HG03565 (cell line): Measurements from ENCODE around the gene SRBD1.

ENCODE experiments used
- ATAC-seq: cut with Tn5 transposase; IDR thresholded peaks from one replicate; pipeline ENCODE4 v1.9.1; 2021; ENCODE audit warnings: mild to moderate bottlenecking, moderate library complexity; ENCODE audit not compliant: unreplicated experiment

The SRBD1 gene, protein sequence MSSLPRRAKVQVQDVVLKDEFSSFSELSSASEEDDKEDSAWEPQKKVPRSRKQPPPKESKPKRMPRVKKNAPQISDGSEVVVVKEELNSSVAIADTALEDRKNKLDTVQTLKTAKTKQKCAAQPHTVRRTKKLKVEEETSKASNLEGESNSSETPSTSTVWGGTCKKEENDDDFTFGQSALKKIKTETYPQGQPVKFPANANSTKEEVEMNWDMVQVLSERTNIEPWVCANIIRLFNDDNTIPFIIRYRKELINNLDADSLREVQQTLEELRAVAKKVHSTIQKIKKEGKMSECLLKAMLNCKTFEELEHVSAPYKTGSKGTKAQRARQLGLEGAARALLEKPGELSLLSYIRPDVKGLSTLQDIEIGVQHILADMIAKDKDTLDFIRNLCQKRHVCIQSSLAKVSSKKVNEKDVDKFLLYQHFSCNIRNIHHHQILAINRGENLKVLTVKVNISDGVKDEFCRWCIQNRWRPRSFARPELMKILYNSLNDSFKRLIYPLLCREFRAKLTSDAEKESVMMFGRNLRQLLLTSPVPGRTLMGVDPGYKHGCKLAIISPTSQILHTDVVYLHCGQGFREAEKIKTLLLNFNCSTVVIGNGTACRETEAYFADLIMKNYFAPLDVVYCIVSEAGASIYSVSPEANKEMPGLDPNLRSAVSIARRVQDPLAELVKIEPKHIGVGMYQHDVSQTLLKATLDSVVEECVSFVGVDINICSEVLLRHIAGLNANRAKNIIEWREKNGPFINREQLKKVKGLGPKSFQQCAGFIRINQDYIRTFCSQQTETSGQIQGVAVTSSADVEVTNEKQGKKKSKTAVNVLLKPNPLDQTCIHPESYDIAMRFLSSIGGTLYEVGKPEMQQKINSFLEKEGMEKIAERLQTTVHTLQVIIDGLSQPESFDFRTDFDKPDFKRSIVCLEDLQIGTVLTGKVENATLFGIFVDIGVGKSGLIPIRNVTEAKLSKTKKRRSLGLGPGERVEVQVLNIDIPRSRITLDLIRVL

DNA sequence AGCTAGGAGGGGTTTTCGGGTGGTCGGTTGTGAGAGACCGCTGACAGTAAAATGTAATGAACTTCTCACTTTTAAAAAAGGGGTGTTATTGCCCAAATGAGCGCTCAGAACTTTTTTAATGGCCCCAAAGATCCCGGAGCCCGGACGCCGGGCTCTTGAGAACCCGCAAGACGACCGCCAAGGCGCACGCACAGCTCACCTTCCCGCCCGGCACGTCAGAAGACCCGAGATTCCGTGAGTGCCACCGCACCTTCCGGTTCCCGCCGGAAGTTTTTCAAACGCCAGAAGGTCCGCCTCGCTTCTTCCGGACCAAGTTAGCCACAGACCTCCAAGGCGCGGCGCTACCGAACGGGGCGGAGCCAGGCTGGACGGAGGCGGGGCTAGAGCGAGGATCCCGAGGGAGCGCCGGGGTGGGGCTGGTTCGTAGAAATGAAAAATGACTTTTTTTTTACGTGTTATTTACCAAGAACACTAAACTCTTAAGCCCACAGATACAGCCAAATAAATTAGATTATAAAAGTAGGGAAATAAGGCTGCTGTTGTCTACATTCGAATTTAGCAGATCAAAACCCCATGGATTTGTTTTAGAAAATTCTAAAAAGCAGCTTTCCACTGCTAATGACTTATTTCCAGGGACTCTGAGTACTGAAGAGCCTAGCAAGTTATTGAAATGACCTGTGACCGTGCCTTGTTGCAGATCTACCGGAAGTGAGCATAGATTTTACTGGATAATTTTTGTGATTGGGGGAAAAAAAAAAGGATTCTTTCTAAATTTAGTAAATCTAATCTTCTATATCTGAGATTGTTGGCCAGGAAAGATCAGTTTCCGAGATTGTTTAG lies at the start of gene SRBD1:
SRBD1 (minus strand) TSS at position 248 of the 840 bp plus-strand sequence. CDS start 5,826 bp downstream, outside the sequence.
- ATAC-seq: peak; percentile 78

DNA sequence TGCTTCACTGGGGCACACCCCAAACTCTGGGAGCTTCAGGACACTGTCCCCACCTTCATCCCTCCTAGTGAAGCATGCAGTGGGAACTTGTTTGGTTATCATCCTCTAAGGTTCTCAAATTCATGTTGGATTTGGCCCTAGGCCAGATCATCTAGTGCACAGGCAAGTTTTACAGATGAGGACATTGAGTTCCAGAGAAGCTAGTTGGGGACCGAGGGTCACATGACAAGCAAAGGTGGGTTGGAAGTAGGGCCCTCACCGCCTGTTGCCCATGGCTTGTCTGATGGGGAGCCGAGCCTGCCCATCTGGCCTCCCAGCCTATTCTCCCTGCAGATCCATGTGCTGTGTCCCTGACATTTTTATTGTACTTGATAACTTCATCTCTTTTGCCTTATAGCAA lies 43.2 kb upstream of the SRBD1 start:
- no peak for ATAC-seq

DNA sequence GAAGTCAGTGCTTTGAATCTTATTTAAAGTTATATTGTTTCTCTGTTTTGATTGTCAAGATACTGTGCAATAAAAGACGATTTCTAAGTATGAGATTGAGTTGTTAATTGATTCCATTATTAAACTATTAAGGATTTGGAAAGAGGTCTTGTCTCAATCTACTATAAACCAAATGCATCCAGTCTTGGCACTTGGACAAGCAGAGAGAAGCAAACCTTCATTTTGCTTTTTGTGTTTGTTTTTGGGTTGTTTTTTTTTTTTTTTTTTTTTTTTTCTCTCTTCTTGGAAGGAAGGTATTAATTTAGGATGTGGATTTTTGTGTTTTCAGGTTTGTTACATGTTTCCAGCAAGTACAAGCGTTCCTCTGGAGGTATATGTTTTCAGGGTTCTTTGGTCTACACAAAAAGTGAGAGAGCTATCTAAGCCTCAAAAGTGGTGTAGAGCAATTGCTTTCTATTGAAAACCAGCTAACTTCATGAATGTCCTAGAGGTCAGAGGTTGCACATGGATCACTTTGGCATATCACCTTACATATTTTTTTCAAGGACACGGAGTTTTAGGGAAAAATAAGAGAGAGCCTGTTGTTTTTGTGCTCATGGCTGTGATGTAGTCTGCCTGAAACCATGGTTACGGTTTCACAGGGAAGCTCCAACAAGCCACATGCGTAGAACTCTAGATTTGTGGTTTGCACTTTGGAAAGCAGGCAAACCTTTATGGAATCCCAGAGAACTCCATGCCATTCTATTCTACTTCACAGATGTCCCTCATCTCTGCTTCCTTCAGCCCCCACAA lies 42.3 kb upstream of the SRBD1 start:
- no peak for ATAC-seq

DNA sequence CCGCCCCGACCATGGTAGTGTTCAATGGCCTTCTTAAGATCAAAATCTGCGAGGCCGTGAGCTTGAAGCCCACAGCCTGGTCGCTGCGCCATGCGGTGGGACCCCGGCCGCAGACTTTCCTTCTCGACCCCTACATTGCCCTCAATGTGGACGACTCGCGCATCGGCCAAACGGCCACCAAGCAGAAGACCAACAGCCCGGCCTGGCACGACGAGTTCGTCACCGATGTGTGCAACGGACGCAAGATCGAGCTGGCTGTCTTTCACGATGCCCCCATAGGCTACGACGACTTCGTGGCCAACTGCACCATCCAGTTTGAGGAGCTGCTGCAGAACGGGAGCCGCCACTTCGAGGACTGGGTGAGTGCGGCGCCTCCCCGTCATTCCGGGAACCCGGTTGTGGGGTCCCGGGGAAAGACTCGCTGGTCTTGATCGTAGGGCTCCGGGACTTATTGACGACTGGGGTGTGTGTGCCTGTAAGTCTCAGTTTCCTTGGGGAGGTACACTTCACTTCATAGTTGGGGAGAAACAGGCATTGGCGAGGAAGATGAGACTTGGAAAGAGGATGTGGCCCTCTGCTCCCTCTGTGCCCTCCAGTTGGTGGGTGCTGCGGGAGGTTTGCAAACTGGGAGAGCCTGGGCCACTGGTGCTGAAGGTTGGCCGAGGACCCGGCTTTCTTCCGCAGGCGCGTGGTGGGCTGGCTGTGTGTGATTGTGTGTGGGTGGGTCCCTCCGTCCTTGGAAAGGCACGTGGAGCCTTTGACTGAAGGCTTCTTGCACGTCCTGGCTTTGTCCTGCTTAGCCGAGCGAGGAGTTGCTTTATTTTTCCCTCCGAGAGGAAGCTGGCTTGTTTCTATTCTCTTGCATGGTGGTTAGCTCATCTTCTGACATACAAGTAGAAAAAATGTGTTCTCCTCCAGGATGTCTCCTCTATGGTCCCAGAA lies 41.3 kb upstream of the SRBD1 start:
- no peak for ATAC-seq

DNA sequence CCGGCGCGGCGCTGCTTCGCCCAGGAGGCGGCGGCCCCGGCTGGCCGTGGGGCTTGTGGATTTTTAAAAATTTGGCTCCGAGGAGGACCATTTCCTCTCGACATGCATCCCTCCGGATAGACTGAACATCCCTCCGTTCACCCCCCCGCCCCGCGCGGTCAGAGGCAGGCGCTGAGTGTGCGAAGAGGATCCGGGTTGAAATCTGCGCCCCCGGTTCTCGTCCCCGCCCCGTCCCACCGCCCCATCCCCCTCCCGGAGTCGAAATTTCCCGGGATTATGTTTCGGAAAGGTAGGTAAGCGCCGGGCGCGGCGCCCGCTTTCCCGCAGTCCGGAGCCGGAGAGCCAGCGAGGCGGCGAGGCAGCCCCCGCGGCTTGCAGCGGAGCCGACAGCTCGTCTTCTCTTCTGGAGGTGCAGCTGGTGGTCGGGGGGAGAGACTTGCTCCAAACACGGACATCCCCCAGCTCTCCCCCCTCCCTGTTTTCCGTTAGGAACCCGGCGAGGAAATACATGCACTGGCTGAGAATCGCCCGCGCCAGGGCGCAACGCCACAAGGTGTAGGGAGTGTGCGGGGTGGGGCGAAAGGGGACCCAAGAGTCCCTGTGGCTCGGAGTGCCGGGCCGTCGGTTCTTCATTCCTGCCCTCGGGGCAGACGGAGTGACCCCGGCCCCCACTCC lies 40.5 kb upstream of the SRBD1 start, which contains the start of gene PRKCE:
PRKCE (plus strand) TSS at position 261 of the 675 bp plus-strand sequence.
- ATAC-seq: peak; percentile 14

DNA sequence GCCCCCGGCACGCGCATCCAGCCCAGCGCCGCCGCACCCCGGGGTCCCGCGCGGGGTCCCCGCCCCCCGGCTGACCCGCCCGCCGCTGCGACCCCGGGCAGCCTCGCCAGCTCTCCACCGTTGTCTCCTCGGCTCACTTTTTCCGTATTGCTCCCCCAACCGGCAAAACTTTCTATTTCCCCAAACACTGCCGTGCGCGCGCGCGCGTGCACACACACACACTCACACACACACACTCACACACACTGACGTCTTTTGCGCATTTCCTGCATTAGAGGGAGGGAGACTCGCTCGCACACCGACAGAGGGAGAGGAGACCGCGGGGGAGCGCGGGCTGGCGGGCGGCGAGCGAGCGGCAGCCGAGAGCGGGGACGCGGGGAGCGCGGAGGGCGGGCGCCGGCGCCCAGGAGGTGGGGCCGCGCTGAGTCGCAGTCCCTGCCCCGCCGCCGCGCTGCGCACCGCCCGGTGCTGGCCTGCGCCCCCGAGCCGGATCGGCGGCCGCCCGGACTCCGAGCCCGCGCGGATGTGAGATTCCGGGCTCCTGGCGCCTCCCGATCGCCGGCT lies 39.9 kb upstream of the SRBD1 start:
- peak; percentile 62 for ATAC-seq

DNA sequence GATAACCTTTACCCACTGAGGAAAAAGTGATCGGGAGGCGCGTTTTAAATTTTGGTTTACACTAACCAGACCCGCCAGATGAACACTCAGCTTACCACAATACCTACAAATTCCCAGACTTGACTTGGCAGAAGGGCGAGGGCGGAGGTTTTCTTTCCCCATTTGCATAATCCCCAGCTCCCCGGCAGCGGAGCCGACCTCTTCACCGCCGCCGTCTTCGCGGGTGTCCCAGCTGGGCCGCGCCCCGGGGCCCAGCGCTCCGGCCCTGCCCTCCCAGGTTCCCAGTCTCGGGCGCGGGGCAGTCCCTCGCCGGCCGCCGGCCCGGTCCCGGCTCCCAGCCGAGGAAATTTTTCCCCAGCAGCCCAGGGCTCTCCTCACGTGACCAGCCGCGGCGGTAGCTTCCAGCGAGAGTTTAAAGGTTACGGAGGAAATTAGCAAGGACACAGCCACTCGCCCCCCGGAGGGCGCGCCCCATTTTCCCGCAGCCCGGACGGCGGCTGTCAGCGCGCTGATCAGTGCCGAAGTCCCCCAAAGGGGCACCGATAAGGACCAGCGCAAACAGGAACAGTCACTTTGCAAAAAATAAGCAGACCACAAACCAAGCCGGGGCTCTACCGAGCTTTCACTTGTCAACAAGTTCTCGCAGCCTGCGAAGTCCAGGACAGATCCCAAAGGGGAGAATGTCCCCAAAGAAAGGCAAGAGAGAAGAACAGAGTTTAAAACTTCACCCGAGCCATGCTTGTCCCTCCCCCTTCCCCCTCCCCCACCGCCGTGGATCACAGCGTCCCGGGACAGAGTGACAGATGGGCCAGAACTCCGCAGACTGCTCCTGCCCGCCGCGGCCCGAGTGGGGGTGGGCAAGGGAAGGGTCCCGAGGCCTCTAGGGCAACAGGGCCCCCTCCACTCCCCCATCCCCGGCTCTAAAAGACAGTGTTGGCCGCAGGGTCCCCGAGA lies 39.1 kb upstream of the SRBD1 start:
- peak; percentile 18 for ATAC-seq

DNA sequence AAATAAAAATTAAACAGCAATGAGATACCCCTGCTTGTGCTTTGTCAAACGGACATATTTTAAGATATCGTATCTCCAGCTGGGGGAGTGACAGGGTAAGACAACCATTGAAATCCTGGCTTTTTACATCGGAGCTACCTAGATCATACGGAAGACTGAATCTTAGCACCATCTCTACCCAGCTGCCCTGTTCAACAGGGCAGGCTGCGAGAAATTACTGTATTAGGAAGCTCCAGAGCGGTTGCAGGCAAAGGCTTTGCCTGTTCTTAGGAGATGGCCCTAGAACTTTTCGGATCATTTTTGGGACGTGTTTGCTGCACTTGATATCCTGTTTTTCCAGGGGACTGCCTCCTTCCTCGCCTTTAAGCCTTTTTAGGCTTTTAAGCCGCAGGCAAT lies 38.4 kb upstream of the SRBD1 start:
- ATAC-seq: no peak

DNA sequence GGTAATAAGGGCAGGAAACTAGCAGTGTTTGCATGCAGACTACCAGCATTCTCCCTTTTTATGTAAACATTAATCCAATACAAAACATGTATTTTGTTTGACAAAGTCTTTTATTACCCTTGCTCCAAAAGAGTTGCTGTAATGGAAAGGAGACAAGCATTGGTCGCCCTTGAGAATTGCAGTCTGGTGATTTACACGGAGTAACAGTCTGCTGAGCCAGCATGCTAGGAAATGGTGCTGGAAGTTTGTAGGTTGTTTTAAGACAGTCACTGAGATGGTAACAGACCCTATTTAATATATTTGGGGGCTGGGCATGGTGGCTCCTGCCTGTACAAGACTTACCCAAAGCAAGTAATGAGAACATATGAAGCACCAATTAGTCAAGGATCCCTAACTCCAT lies 37.6 kb upstream of the SRBD1 start:
- ATAC-seq: no peak

DNA sequence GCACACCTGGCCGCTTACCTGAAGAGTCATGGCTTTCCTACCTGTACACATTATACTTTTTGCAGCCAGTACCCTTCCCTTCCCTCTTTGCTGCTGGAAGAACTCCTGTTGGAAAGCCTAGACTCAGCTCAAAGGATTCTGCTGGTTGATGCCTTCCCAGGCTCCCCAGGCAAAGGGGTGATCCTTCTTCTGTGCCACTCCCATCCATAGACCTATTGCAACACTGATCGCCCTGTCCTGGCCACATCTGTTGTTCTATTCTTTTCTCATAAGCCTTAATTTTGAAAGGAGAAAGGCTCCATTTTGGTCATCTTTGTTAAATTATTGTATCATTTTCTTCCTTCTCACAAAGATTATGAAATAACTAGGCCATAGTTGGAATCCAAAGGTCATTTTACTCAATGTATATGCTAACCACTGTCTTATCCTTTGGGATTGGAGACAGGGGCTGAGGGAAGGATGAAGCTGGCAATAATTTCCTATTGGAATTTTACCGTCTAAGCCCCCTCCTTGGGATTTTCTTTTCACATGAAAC lies 37.0 kb upstream of the SRBD1 start:
- no peak for ATAC-seq

DNA sequence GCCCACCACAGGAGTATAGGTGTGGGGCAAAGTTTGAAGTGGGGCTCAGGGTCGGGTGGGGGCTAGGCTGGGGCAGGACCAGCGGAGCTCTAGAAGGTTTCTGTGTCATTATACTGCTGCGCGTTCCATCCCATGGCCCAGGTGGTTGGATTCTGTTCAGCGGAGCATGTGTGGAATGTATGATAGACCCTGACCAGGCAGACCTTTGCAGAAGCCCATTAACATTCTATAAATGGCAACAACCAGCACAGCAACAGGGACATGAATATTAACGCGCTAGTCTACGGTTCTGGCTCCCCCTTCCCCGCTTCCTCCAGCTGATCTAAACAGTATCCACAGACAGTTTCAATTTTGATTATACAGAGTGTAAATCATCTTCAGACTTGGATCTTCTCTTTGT lies 36.3 kb upstream of the SRBD1 start:
- ATAC-seq: no peak

DNA sequence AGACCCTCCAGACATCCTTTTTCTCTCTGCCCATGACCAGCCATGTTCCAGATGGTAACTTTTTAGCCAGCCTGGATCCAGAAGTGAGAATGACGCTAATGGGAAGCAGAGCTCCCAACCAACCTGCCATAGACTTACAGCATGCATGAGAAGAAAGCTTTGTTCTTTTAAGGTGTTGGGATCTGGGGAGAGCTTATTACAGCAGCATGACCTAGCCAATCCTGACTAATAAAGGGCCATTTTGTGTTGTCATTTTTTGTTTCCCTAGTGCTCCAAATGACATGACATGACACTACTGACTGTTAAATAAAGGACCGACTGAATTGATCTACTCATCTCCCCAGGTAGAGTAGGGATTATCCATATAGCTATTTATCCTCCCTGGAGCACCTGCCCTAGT lies 35.2 kb upstream of the SRBD1 start:
- no peak for ATAC-seq

DNA sequence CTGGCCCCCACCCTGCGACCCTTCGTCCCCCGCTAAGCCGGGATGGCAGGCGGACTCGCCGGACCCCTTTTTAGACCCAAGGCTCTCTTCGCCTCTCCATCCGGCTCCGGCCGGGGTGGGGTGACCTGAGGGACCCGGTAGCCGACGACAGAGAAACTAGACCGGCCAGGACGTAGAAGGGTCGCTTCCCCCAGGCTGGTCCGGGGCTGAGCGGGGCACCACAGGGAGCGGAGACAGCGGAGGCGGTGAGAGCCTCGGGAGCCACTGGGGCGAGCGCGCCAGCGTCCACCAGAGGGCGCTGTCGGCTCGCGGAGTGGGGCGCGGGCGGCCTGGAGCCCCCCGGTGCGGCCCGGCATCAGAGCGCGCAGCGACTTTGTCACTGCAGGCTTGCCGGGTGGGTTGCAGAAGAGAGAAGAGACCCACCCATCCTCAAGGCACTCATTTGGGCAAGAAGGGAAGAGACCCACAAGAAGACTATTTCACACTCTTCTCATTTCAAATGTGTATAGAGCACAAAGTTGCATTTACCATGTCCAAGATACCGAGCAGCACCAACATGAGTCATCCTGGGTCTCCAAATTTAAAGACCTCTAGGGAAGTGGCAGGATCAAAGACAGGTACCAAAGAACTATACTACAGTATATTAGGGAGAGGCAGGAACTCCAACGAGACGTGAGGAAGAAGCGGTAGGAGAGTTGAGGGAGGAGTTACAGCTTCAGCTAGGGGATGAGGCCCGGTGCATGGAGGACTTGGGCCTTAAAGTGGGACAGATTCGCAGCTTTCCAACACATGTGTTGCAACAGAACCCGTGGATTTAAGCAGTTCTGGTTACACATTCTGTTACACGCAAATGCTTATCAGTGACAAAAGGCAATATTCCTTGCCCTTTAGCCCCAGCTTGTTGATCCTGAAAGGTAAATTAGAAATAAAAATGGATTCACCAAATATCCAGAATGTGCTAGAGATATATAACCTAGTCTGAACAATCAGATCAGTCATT lies 32.8 kb upstream of the SRBD1 start:
- ATAC-seq: peak; percentile 76

DNA sequence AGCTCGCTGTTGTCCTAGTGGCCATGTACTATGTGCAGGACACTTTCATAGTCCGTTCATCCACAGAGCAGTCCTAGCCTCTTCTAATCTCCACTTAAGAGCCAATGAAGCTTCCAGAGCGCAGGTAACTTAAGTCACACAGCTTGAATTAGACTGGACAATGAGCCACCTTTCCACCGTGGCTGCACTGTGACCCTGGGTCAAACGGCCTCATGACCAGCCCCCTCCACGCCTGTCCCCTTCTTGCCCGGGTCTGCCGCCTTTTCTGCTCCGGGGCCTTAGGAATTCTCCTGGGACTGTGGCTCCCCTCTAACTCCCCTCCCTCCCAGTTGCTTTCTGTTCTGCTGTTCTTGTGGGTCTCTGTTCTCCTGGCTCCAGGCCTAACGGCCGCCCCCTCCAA lies 32.0 kb upstream of the SRBD1 start:
- ATAC-seq: no peak

DNA sequence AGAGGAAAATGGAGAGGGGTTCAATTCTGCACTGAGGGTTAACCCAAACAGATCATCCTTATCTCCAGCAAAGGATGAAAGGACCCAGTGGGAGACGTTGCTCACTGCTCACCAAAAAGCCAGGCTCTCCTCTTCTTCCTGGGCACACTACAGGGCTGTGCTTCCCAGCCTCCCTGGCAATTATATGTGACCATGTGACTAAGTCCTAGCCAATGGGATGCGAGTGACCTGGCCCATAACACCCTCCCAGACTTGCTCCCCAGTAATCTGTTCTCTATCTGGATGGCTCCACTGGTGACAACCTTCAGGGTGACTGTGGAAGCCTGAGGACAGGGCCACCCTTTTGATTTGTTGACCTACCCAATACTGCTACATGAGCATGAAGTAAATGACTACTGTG lies 29.5 kb upstream of the SRBD1 start:
- ATAC-seq: no peak
